Pancreas (tissue), 10 donors: ENCODE data around the gene DOC2A. TPM values are rescaled to one million over a fixed set of nuclear protein-coding genes. Genes with fewer than 3 reads are reported as not detected.

Experiments used
- ATAC-seq, 4 donors: fragments of 200-7000 bp; cut with Tn5 transposase; one replicate each; pipeline versions ENCODE4 v1.8.0 to v1.9.1; 2020; ENCODE audit warnings: mild to moderate bottlenecking in 4 of 4, moderate library complexity in 4 of 4
- DNase-seq, 6 donors: peaks; one replicate each; pipeline ENCODE4 v3.0.0-alpha.2; 2020
- FAIRE-seq: peaks from 2 replicates; lab custom pipeline; 2012; peaks lifted over from hg19 to GRCh38; lab: Jason Lieb, UNC
- H3K27ac ChIP-seq, 4 donors: fragments of 200-600 bp; sonication (generic); 1 replicate in 3 of 4; 2 replicates in 1 of 4; pipeline versions ENCODE4 v1.5.0 to v1.8.0; 2020
- H3K27me3 ChIP-seq, 4 donors: fragments of 200-600 bp; one replicate each; pipeline ENCODE4 v1.8.0; 2021
- H3K36me3 ChIP-seq, 3 donors: fragments of 200-600 bp; sonication (generic) in 1 of 3; one replicate each; pipeline versions ENCODE4 v1.5.0 to v1.8.0; 2020 to 2021
- H3K4me1 ChIP-seq, 3 donors: fragments of 200-600 bp; one replicate each; pipeline ENCODE4 v1.8.0; 2021
- H3K4me3 ChIP-seq, 4 donors: fragments of 200-600 bp; sonication (generic) in 2 of 4; one replicate each; pipeline versions ENCODE4 v1.5.0 to v1.8.0; 2020 to 2021
- H3K9me3 ChIP-seq, 4 donors: fragments of 200-600 bp; one replicate each; pipeline ENCODE4 v1.8.0; 2021
- CTCF ChIP-seq, 4 donors: fragments of 200-600 bp; sonication (generic) in 3 of 4; IDR thresholded peaks; one replicate each; pipeline versions ENCODE4 v1.5.0 to v1.8.0; 2021; ENCODE audit warnings: antibody characterized with exemption in 4 of 4
- WGBS, 2 donors: extraction: QIAGEN DNeasy Blood & Tissue Kit; methylation state at CpG; one replicate each; pipeline ENCODE4 v1.1.7; 2013; 5-methylcytosine and 5-hydroxymethylcytosine counted together
- intact Hi-C, 3 donors: fragments of 100-400 bp; cut with DNase I; formaldehyde crosslinking; loops; one replicate each; pipeline versions ENCODE4 v1.11.1 to v1.14.2; 2022
- polyA plus RNA-seq, 2 donors: library from polyadenylated mRNA; stranded (reverse); fragments of 200-250 nt; gene quantifications; one replicate each; pipeline ENCODE4 v1.2.3, GENCODE V29; 2013
- total RNA-seq, 6 donors: library from RNA; stranded (reverse); fragmentation: NEBNext Ultra II Directional in 4 of 6; extraction: Animal tissue kit (Norgen Biotek cat#: 25700) in 4 of 6; gene quantifications; one replicate each; pipeline versions ENCODE4 v1.2.1 to v1.2.4, GENCODE V29; 2021 to 2023
- donor health status: healthy with polysubstance abuse.
- donor health status: DM: no; HTN: no; CAD: no; lungs with moderate emphysema.
- donor health status: DM: no; HTN: no; CAD: no.
- donor health status: control.
- donor health status: control.
- donor health status: Bipolar disorder and iron deficiency.
- donor health status: DM: yes; HTN: yes; CAD: no.
- donor health status: DM: no; HTN: no; CAD: no.
- donor health status: DM: no; HTN: no; CAD: no.
- donor health status: DM: yes; HTN: yes; CAD: no.

The DOC2A gene
- total and polyA plus RNA-seq, 8 donors: 0.19 to 4.4 (median 0.47) TPM

GRCh38 chr16:29984137-29984763 is 26.6 kb downstream of the DOC2A start:
- Histone ChIP-seq H3K36me3 (peaks cover 2 to 81% (median 38%) of the 10 kb centered on the region in 3 donors), H3K4me3 (no peak overlapping the region), H3K27me3 (no peaks in the 10 kb centered on the region), H3K4me1 (no peaks in the 10 kb centered on the region), H3K27ac (no peak overlapping the region), H3K9me3 (no peaks in the 10 kb centered on the region)
- FAIRE-seq: no peak
- TF ChIP-seq CTCF (IDR thresholded peaks at IDR 0.05): no peak
- WGBS, 2 donors: 82 to 88% methylated on average over 6 of the region's 6 CpGs
- intact Hi-C loops: no loop called here
- no peak for ATAC-seq
- DNase-seq: no peak

DNA sequence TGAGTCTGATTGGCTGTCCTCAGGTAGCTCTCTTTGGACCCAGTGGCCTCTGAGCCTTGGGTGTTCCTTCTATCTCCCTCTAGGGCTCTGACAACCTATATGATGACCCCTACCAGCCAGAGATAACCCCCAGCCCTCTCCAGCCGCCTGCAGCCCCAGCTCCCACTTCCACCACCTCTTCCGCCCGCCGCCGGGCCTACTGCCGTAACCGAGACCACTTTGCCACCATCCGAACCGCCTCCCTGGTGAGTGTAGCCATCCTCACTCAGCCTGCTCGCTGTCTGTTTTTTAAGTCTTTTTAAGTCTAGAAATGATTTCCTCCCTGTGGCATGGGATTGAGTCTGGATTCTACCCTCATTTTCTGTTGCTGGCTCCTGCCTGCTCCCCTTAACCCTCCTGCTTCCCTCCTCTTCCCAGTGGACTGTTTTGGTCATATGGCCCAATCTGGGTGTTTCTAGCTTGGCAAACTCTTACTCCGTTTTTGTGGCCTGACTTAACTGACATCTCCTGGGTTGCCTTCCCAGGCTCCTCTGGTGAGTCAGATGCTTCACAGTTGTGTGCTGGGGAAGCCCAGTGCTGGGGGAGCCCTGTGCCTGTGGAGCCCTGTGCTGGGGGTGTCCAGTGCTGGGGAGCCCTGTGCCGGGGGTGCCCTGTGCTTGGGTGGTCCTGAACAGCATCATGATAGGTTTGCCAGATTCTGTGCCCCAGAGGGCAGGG is 27.2 kb downstream of the DOC2A start:
- no peak for TF ChIP-seq CTCF (IDR thresholded peaks at IDR 0.05)
- no peaks in the 10 kb centered on the region for H3K4me1 ChIP-seq
- ATAC-seq (no peak), DNase-seq (no peak), FAIRE-seq (no peak)
- H3K27me3 ChIP-seq: no peaks in the 10 kb centered on the region
- H3K27ac ChIP-seq: no peak overlapping the region
- no peak overlapping the region for H3K4me3 ChIP-seq
- 84 to 89% methylated on average over 12 of the region's 12 CpGs for WGBS, 2 donors
- intact Hi-C loops: no loop called here
- peaks cover 6 to 88% (median 38%) of the 10 kb centered on the region in 3 donors for H3K36me3 ChIP-seq
- H3K9me3 ChIP-seq: no peaks in the 10 kb centered on the region

GRCh38 chr16:29982560-29983419 is 28.0 kb downstream of the DOC2A start:
- FAIRE-seq: no peak
- Histone ChIP-seq H3K9me3 (no peaks in the 10 kb centered on the region), H3K4me1 (no peaks in the 10 kb centered on the region), H3K27me3 (no peaks in the 10 kb centered on the region), H3K36me3 (peaks cover 6 to 90% (median 42%) of the 10 kb centered on the region in 3 donors), H3K4me3 (no peak overlapping the region), H3K27ac (no peak overlapping the region)
- WGBS, 2 donors: 91 to 93% methylated on average over 21 to 24 of the region's 24 CpGs
- intact Hi-C loops: no loop called here
- TF ChIP-seq CTCF (IDR thresholded peaks at IDR 0.05): no peak
- DNase-seq: no peak
- no peak for ATAC-seq

GRCh38 chr16:29978564-29979270 is 32.1 kb downstream of the DOC2A start:
- no peak for DNase-seq
- FAIRE-seq: no peak
- ATAC-seq: no peak
- H3K27me3 ChIP-seq: no peaks in the 10 kb centered on the region
- H3K4me3 ChIP-seq: no peak overlapping the region
- no peak overlapping the region for H3K27ac ChIP-seq
- TF ChIP-seq CTCF (IDR thresholded peaks at IDR 0.05): no peak
- H3K9me3 ChIP-seq: no peaks in the 10 kb centered on the region
- H3K4me1 ChIP-seq: peaks cover 0 to 17% (median 9%) of the 10 kb centered on the region in 3 donors
- intact Hi-C loops: no loop called here
- 94 to 95% methylated on average over 9 of the region's 9 CpGs for WGBS, 2 donors
- peaks cover 6 to 52% (median 26%) of the 10 kb centered on the region in 3 donors for H3K36me3 ChIP-seq
